K562 (cell line): ENCODE data around the gene ACTL7B.

Source experiments
- CCNT2 ChIP-seq: IDR thresholded peaks from 2 replicates; pipeline ENCODE4 v1.6.1; 2011; ENCODE audit warnings: borderline replicate concordance, low read depth, mild to moderate bottlenecking, moderate library complexity, mixed read lengths, low read length; ENCODE audit not compliant: insufficient read length; ENCODE audit errors: extremely low read depth
- CREM ChIP-seq: IDR thresholded peaks from 2 replicates; pipeline ENCODE4 v1.6.1; 2014; ENCODE audit warnings: antibody characterized with exemption, low read depth
- ELF1 ChIP-seq: fragments of 200-800 bp; sonication (Bioruptor generic); IDR thresholded peaks from 2 replicates; pipeline ENCODE4 v1.6.1; 2016; ENCODE audit warnings: missing genetic modification characterization, missing compliant biosample characterization
- EZH2 ChIP-seq: IDR thresholded peaks from 2 replicates; pipeline ENCODE4 v1.6.1; 2012; ENCODE audit warnings: low read depth, mild to moderate bottlenecking, inconsistent platforms, low read length, borderline replicate concordance
- MYC ChIP-seq, 2 experiments: fragments of 250-450 bp in 1 of 2; sonication (Bioruptor Pico) in 1 of 2; IDR thresholded peaks; 2 replicates each; pipeline versions ENCODE4 v1.5.1 to v1.6.1; 2012 to 2021; ENCODE audit warnings: low read depth in 2 of 2, borderline replicate concordance in 1 of 2, improper control_type of control experiment in 1 of 2, low read length in 1 of 2, mild to moderate bottlenecking in 1 of 2, moderate library complexity in 1 of 2
- PATZ1 ChIP-seq: fragments of 250-450 bp; sonication (Bioruptor Pico); IDR thresholded peaks from 2 replicates; pipeline ENCODE4 v1.5.0; 2020; ENCODE audit warnings: mild to moderate bottlenecking, borderline replicate concordance
- POLR2A ChIP-seq: fragments of 450-650 bp; conservative IDR thresholded peaks from 2 replicates; pipeline ENCODE4 v1.6.1; 2016
- RBM25 ChIP-seq: fragments of 200-400 bp; formaldehyde crosslinking; IDR thresholded peaks from 2 replicates; pipeline ENCODE4 v1.6.1; 2018; ENCODE audit warnings: low read length, low read depth, moderate library complexity; ENCODE audit not compliant: severe bottlenecking
- SRF ChIP-seq, 2 experiments: fragments of 250-450, 450-650 bp in 1 of 2; sonication (Bioruptor Pico) in 1 of 2; sonication (generic) in 1 of 2; formaldehyde crosslinking; IDR thresholded peaks; 2 replicates each; pipeline versions ENCODE4 v1.5.0 to v1.5.1; 2020 to 2022; ENCODE audit warnings: mild to moderate bottlenecking in 1 of 2, missing genetic modification reagents in 1 of 2
- STAT6 ChIP-seq: sonication (generic); formaldehyde crosslinking; IDR thresholded peaks from 2 replicates; pipeline ENCODE4 v1.8.1; 2023; ENCODE audit warnings: mild to moderate bottlenecking, missing genetic modification reagents
- TF ChIP-seq, protein P1 (sequence below): fragments of 150-350 bp; conservative IDR thresholded peaks from 2 replicates; pipeline ENCODE4 v1.6.1; 2014; ENCODE audit warnings: low read length
- TF ChIP-seq, protein P2 (sequence below), 3 experiments: IDR thresholded peaks in 2 of 3; conservative IDR thresholded peaks in 1 of 3; 2 replicates each; pipeline ENCODE4 v1.5.1; 2011 to 2012; ENCODE audit warnings: low read length in 3 of 3, mild to moderate bottlenecking in 3 of 3, control low read depth in 2 of 3, improper control_type of control experiment in 1 of 3, inconsistent platforms in 1 of 3, low read depth in 1 of 3, mixed read lengths in 1 of 3, moderate library complexity in 1 of 3; ENCODE audit not compliant: insufficient read depth in 2 of 3

- TF ChIP-seq, protein P1, sequence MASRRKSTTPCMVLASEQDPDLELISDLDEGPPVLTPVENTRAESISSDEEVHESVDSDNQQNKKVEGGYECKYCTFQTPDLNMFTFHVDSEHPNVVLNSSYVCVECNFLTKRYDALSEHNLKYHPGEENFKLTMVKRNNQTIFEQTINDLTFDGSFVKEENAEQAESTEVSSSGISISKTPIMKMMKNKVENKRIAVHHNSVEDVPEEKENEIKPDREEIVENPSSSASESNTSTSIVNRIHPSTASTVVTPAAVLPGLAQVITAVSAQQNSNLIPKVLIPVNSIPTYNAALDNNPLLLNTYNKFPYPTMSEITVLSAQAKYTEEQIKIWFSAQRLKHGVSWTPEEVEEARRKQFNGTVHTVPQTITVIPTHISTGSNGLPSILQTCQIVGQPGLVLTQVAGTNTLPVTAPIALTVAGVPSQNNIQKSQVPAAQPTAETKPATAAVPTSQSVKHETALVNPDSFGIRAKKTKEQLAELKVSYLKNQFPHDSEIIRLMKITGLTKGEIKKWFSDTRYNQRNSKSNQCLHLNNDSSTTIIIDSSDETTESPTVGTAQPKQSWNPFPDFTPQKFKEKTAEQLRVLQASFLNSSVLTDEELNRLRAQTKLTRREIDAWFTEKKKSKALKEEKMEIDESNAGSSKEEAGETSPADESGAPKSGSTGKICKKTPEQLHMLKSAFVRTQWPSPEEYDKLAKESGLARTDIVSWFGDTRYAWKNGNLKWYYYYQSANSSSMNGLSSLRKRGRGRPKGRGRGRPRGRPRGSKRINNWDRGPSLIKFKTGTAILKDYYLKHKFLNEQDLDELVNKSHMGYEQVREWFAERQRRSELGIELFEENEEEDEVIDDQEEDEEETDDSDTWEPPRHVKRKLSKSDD, result no peak
- TF ChIP-seq CCNT2 (no peak), SRF (CRISPR knock-in tag; IDR thresholded peaks at IDR 0.05) (no peak), POLR2A (no peak), EZH2 (no peak), STAT6 (no peak), RBM25 (no peak), PATZ1 (CRISPR knock-in tag) (no peak), ELF1 (no peak), MYC (IDR thresholded peaks at IDR 0.05; ENCODE audit: low read depth, low read length) (no peak), MYC (CRISPR knock-in tag; IDR thresholded peaks at IDR 0.05; ENCODE audit: borderline replicate concordance, low read depth) (no peak), CREM (no peak)
- TF ChIP-seq, protein P2, sequence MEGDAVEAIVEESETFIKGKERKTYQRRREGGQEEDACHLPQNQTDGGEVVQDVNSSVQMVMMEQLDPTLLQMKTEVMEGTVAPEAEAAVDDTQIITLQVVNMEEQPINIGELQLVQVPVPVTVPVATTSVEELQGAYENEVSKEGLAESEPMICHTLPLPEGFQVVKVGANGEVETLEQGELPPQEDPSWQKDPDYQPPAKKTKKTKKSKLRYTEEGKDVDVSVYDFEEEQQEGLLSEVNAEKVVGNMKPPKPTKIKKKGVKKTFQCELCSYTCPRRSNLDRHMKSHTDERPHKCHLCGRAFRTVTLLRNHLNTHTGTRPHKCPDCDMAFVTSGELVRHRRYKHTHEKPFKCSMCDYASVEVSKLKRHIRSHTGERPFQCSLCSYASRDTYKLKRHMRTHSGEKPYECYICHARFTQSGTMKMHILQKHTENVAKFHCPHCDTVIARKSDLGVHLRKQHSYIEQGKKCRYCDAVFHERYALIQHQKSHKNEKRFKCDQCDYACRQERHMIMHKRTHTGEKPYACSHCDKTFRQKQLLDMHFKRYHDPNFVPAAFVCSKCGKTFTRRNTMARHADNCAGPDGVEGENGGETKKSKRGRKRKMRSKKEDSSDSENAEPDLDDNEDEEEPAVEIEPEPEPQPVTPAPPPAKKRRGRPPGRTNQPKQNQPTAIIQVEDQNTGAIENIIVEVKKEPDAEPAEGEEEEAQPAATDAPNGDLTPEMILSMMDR (IDR thresholded peaks at IDR 0.05 in 2 of 3, conservative IDR thresholded peaks at IDR 0.05 in 1 of 3; ENCODE audit: insufficient read depth in 2 of 3, low read depth in 1 of 3, low read length in 3 of 3), result no peak
Measured at GRCh38 chr9:108834959-108835665, 20.7 kb downstream of the ACTL7B start.
